GM18909 (cell line): ENCODE results near the gene SYNDIG1.

Experiments
- ATAC-seq: cut with Tn5 transposase; IDR thresholded peaks from one replicate; pipeline ENCODE4 v1.9.1; 2021; ENCODE audit warnings: mild to moderate bottlenecking; ENCODE audit not compliant: unreplicated experiment, poor library complexity

SYNDIG1 gene

DNA sequence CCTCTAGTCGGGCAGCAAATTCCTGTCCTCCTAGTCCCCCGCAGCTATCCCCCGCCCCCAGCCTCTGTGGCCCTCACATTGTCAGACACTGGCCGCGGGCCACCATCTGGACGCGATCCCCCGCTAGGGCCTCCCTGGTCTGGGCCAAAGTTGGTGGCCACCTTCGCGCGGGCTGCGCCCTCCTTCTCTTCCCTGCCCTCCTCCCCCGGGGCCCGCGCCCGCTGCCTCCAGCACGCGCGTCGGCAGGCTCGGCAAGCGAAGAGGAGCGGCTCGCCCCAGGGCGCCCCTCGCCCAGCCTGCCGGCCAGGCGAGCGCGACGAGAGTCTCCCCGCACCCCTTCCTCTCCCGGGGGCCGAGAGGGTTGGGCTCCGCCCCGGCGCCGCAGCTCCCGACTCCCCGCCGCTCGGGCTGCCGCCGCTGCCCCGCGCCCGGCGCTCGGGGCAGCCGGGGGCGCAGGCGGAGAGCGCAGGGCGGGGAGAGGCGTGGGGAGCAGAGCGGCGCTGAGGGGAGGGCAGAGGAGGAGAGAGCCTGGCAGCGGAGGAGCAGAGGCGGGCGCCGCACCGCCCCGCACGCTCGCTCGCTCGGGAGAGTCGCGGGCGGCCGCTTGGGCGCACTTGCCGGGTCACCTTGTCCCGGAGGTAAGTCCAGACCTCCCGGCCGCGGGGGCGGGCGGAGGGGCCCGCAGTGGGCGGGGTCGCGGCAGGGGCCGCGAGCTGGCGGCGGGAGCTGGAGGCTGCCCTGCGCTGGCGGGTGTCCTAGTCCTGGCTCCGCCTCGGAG, at the start of gene SYNDIG1:
SYNDIG1 (plus strand) TSS at position 514 of the 778 bp plus-strand sequence. CDS start 73,469 bp downstream, outside the sequence.
- ATAC-seq, result no peak

DNA sequence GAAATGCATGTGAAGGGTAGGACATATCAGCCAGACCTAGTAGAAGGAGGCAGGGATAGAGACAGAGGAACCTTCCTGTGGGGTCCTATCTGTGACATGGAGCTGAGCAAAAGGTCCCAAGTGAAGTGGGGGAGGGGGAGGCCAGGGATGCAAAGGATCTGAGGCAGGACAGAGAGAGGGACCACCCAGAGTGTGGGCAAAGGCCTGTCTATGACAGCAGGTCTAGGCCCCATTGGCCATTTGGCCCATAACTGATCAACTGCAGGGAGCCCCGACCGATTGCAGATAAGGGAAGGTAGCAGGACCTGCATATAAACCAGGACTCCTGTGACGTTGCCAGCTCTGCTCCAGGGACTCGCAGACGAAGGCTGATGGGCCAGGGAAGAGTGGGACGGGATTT, 49.6 kb upstream of the SYNDIG1 start:
- no peak for ATAC-seq

DNA sequence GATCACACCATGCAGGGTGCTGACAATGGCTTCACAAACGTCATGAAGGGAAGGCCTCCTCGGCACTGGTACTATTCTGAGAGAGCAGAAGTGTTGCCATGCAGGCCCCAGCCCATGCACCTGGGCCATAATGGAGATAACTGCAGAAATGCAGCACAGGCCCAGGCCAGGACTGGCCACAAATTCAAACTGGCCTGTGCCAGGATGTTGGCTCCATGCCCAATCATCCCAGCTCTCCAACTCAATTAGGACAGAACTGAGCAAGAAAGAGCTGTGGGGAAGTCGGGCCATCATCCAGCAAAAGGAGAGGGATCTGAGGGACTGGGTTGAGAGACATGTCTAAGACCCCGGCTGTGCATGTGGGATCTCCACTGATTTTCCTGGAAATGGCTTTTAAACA, 48.9 kb upstream of the SYNDIG1 start:
- no peak for ATAC-seq

DNA sequence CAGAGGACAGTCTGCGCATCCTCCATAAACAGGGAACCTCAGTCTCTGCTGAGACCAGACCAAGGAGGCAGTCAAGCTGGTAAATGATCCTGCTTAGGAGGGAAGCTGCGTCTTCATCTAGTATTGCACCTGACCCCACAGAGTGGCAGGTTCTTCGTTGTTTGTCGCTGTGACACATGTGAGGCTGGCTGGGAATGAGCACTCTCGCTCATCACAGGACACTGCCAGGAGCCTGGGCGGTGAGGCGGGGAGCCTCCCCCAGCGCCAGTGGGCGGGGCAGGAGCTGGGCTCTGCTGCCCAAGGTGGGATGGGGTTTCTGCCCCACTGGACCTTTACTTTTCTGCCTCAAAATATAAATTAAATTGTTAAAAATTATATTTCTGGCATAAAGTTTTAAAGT, 48.4 kb upstream of the SYNDIG1 start:
- no peak for ATAC-seq

DNA sequence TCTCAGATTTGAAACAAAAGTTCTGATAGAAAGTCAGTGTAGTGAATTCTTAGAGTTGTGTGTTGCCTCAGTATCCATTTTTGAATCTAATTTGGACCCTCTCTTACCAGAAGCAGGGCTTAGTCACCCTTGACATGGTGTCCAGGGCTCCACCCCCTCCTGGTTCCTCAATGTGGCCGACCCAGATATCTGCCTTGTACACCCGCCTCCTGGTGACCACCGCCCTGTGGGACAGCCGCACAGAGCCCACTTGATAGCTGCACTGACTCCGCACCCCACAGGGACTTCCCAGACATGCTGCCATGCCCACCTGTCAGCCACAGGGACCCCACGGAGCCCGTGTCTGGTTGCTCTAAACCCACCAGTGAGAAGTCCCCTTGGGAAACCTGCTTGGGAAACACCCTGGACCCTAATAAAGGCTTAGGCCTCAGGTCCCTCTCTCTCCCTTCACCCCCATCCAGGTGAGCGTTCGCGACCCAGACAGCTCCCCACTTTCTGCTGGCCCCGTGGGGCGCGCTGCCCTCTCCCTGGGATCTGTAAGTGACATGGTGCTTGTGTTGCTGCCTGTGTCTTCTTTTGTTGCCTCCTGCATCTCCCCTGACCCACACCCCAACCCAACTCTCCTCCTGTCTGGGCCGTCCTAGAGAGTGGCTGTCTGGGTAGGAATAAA, 47.2 kb upstream of the SYNDIG1 start:
- no peak for ATAC-seq

DNA sequence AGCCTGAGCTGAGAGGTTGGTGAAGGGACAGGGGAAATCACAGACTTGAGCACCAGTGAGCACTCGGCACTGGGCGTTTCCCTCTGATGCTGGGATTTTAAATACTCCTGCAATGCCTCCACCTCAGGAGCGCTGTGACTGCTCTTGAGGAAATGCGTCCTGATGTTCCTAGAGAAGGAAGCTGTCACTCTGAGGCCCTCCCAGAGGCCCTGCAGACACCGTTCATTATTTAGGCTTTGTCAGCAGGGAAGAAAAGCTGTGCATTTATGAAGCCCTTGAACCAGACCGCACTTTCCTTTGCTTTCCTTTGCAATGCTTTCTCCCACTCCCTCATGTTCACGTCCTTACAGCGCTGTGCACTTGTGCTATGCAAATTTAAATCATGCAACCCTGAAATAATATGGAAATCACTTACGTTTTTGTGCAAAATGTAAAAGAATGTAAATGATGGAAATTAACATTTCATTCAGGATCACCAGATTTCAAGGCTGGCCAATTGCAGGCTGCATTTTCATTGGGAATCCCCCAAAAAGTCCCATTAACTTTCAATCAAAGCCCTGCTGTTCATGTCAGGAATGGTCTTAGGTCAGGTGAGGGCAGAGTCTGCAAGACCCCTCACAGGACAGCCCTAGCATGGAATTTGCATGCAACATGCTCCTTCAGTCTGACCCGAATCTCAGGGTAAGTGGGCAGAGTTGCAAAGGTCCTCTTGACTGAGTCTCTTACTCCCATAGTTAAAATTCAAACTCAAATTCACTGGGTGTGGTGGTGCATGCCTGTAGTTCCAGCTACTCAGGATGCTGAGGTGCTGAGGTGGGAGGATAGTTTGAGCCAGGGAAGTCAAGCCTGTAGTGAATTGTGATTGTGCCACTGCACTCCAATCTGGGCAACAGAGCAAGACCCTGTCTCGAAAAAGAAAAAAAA, 45.8 kb upstream of the SYNDIG1 start:
- no peak for ATAC-seq

DNA sequence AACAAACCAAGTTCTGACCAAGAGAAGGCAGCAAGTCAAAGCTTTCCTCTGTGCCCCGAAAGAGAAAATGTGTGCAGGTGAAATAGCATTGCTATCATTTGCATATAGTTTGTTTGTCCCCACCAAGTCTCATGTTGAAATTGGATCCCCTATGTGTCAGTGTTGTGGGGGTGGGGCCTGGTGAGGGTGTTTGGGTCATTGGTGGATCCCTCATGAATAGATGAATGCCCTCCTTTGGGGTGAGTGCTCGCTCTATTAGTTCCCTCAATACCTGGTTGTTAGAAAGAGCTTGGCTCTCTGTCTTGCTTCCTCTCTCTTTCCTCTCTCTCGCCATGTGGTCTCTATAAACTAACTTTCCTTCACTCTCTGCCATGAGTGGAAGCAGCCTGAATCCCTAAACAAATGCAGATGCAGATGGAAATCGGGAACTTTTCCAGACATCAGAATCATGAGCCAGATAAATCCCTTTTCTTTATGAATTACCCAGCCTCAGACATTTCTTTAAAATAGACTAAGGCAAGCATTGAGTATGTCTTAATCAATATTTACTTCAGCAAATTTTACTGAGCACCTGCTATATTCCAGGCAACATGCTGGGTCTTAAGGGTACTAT, 43.8 kb upstream of the SYNDIG1 start:
- no peak for ATAC-seq

DNA sequence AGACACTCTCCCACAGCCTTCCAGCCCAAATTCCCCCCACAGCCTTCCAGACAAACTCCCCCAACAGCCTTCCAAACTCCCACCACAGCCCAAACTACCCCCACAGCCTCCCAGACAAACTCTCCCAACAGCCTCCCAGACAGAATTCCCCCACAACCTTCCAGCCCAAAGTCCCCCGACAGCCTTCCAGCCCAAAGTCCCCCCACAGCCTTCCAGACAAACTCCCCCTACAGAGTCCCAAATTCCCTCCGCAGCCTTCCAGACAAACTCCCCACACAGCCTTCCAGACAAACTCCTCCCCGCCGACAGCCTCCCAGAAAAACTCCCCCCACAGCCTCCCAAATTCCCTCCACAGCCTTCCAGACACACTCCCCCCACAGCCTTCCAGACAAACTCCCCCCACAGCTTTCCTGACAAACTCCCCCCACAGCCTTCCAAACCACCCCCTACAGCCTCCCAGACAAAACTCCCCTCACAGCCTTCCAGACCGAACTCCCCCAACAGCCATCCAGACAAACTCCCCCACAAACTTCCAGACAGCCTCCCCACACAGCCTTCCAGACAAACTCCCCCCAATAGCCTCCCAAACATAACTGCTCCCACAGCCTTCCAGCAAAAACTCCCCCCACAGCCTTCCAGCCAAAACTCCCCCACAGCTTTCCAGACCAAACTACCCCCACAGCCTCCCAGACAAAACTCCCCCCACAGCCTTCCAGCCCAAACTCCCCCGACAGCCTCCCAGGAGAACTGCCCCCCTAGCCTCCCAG, 38.0 kb upstream of the SYNDIG1 start:
- no peak for ATAC-seq

DNA sequence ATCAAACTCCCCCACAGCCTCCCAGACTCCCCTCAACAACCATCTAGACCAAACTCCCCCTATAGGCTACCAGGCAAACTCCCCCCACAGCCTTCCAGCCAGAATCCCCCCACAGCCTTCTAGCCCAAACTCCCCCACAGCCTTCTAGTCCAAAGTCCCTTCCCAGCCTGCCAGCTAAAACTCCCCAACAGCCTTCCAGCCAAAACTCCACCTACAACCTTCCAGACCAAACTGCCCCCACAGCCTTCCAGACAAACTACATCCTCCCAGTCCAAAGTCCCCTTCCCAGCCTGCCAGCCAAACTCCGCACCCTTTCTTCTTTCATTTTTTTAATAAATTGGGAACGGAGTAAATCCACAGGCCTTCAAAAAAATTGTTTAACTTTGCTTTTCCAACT, 37.4 kb upstream of the SYNDIG1 start:
- no peak for ATAC-seq

DNA sequence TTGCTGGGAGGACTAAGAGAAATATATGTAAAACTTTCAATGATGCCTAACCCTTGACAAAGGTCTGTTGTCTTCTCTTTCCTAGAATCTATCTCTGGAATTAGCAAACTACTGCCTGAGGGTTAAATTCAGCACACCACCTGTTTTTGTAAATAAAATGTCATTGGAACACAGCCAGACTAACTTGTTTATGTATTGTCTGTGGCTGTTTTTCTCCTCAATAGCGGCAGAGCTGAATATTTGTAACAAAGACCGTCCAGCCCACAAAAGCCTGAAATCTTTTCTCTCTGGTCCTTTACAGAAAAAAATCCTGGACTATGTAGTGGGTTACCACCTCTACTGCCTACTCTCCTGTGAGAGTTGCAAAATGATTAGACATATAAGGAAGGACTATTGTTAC, 33.3 kb upstream of the SYNDIG1 start:
- no peak for ATAC-seq

DNA sequence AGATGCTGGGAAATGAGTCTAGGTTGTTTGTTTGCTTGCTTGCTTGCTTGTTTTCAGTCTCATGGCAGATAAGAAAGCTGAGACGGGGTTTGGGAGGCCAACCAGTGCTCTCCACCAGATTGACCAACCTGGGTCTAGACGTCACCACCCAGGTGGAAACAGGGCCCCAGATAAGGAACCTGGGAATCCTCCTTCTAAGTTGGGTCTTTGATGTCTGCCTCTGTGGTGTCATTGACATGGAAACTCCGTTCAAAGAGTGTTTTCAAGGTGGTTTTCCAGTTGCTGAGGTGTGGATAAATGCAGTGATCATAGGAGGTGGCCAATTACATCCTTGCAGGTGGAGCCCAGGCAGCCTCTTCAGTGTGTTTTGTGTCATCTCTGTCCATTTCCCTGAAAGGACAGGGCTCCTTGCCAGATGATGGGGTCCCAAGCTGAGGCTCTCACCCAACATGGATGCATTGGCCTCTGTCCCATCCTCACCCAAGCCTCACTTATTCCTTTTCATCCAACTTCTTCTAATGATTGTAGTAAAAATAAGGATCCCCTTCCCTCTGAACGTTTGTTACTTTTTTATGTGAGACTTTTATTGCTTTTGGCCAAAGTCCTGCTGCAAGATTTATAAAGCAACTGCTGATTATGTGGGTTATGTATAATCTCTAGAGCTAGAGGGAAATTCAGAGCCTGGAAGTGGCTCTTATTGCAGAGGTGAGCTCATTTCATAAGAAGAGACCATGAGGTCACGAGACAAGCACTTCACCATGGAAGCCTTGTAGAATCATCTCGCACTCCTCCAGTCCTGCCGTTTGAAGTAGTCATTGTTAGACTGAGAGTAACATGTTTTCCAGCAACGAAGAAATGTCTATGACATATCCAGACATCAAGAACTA, 32.0 kb upstream of the SYNDIG1 start:
- ATAC-seq, result no peak

DNA sequence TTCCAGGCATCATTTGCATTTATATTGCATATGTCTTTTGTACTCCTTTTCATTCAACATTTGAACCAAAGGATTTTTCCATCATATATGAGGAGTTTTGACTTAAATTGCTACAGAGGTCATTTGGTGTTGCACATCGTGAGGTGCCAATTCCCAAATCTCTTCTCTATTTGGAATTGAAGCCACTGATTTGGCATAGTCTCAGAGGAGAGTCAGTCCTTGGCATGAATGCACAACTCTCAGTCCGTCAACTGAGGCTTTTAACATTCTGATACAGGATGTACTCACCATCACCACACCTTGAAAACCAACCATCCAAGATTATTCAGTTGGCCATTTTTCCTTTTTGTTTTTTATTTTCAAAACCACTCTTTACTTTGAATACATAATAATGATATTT, 31.1 kb upstream of the SYNDIG1 start:
- ATAC-seq, result no peak

DNA sequence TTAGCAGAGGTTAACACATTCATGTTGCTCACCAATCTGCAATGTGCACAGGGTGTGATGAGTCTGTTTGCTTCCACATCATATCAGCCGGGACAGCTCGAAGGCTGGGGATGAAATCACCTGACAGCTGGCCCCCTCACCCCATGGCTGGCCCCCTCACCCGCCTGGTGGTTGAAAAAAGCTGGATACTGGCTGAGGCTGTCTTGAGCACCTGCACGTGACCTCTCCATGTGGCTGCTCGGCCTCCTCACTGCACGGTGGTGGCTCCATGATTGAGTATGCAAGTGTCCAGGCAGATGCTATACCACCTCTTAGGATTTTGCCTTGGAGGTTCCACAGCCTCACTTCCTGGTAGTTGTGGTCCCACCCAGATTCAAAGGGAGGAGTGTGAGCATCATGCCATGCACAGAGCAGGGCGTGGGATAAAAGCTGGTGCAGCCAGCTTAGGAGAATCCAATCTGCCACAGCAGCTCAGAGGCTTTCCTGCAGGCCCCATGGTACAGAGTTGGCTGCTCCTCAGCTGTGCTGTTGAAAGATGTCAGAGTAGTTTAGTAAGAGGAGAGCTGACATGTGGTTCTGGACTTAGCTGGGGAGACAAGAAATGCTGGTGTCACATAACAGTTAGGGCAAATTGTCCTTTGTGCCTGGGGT, 29.6 kb upstream of the SYNDIG1 start:
- no peak for ATAC-seq

DNA sequence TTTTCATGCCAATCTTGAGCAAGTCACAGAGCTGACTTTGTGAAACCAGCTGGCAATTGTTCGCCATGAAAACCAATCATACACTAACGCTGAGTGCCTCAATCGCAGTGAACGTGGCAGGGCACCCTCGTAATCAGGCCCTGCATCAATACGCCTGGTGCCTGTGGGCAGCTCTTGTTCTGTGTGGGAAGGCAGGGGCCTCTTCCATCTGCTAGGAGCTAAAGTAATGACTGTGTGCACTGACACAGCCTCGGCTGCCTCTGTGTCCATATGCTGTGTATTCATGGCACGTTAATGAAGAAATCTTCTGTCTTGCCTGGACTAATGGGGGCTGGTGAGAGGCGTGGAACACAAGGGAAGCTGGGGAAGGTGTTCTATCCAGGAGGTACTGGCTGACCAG, 27.8 kb upstream of the SYNDIG1 start:
- ATAC-seq, result no peak

DNA sequence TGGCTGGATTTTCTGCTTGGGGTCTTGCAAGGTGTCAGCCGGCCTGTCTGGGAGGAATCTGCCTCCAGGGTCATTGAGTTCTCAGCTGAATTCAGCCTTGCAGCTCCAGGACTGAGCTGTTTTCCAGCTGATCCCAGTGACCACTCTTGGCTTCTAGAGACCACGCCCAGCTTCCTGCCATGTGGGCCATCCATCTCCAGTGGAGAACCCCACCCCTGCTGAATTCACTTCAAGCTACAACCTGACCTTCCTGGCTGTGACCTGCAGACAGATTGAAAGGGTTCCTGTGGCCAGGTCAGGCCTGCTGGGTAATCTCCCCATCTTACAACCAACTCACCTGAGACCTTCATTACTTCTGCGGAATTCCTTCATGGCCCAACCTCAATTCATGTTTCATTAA, 26.5 kb upstream of the SYNDIG1 start:
- no peak for ATAC-seq

DNA sequence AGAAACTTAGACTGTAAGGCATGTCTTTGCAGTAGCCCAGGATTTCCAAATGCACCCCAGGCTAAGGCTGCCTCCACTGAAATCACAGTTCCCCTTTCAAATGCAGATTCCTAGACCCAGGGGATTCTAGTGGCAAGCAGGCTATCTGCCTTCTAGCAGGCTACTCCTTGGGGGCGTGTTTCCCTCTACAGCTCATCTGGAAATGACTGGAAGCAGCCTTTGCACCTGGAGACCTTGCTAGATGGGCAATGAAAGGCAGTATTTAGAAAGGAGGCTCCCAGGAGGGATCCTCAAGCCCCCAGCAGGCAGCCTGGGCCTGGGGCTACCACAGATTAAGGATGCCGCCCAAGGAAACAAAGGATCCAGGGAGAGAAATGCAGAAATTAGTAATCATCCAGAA, 26.0 kb upstream of the SYNDIG1 start:
- no peak for ATAC-seq

DNA sequence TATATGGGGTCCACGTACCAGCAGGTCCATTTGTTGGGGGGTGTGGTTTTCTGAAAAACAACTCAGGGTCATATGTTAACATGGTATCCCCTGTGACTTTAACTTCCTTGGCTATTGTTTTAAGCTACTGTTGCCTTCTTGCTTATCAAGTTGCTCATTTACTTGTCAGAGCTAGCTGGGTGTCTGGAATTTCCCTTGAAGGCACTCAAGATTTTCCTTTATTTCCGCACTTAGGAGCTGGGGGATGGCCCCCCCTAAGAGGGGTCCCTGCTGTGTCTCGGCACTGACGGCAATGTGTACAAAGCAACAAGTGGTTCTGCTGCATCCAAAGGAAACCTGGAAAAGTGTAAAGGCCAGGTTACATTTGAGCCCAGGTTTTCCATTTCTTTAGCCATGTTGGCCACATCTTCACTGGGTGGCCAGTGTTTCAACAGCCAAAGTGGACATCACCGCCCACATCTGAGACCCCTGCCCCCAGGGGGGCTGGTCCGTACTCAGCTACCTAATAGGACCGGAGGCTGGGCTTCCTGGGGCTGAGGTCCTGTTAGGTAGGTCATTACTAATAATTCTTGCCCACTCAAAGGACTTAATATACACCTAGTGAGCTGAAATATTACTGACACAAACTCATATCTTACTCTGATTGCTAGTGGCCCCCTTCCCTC, 24.8 kb upstream of the SYNDIG1 start:
- ATAC-seq, result no peak
